Lower leg skin (tissue), 4 donors: ENCODE measurements around the gene PARP2. TPM values are rescaled to one million over a fixed set of nuclear protein-coding genes. Genes with fewer than 3 reads are reported as not detected.

Experiments used
- DNase-seq, 2 donors: peaks; one replicate each; pipeline ENCODE4 v3.0.0-alpha.2; 2019; ENCODE audit warnings: low spot score in 2 of 2
- H3K4me3 ChIP-seq: fragments of 200-600 bp; sonication (generic); 2 replicates; pipeline ENCODE4 v1.5.1; 2017; ENCODE audit warnings: mild to moderate bottlenecking, low read depth; ENCODE audit not compliant: poor library complexity, severe bottlenecking
- POLR2A ChIP-seq, 2 donors: fragments of 450-650 bp; IDR thresholded peaks; one replicate each; pipeline ENCODE4 v1.6.1; 2016 to 2017; ENCODE audit warnings: antibody characterized with exemption in 2 of 2, mild to moderate bottlenecking in 1 of 2, moderate library complexity in 1 of 2
- WGBS, 2 donors: methylation state at CpG; one replicate each; pipeline ENCODE4 v1.1.5; 2018; 5-methylcytosine and 5-hydroxymethylcytosine counted together
- intact Hi-C: fragments of 100-400 bp; cut with DNase I; formaldehyde crosslinking; loops from one replicate; pipeline ENCODE4 v1.15.0; 2023; ENCODE audit warnings: low total_unique reads
- total RNA-seq, 4 donors: library from RNA; depleted of rRNA; stranded (reverse); fragments of >200 nt; gene quantifications; one replicate each; pipeline ENCODE4 v1.1.0, GENCODE V29; 2016
- TF ChIP-seq, protein P1 (sequence below), 3 donors: fragments of 450-650 bp; IDR thresholded peaks; one replicate each; pipeline ENCODE4 v1.5.1; 2016; ENCODE audit warnings: antibody characterized with exemption in 3 of 3, mild to moderate bottlenecking in 3 of 3, moderate library complexity in 2 of 3

The PARP2 gene
- total RNA-seq, 4 donors from 2014 or later = 7.9 to 20.4 (median 13.0) TPM

DNA sequence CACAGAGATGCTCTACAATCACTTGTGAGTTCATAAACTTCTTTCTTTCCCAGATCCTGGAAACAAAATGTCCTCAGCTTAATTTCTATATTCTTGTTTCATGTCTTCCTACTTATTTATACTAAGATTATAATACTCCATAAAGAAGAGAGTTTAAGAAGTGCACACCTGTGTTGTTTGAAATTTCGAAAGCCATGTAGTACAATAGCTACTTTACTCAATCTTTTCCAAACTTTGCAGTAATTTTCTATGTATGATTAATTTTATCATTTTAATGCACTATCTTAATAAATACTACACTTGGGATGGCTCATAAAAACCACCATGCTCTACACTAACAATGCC, 37.4 kb upstream of the PARP2 start:
- no peak for TF ChIP-seq POLR2A (IDR thresholded peaks at IDR 0.05)
- TF ChIP-seq, protein P1, sequence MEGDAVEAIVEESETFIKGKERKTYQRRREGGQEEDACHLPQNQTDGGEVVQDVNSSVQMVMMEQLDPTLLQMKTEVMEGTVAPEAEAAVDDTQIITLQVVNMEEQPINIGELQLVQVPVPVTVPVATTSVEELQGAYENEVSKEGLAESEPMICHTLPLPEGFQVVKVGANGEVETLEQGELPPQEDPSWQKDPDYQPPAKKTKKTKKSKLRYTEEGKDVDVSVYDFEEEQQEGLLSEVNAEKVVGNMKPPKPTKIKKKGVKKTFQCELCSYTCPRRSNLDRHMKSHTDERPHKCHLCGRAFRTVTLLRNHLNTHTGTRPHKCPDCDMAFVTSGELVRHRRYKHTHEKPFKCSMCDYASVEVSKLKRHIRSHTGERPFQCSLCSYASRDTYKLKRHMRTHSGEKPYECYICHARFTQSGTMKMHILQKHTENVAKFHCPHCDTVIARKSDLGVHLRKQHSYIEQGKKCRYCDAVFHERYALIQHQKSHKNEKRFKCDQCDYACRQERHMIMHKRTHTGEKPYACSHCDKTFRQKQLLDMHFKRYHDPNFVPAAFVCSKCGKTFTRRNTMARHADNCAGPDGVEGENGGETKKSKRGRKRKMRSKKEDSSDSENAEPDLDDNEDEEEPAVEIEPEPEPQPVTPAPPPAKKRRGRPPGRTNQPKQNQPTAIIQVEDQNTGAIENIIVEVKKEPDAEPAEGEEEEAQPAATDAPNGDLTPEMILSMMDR (IDR thresholded peaks at IDR 0.05) = no peak
- no peak overlapping the region for H3K4me3 ChIP-seq
- intact Hi-C loops = no loop called here
- no peak for DNase-seq
- 94 to 98% methylated on average over 1 of the region's 1 CpG for WGBS, 2 donors

DNA sequence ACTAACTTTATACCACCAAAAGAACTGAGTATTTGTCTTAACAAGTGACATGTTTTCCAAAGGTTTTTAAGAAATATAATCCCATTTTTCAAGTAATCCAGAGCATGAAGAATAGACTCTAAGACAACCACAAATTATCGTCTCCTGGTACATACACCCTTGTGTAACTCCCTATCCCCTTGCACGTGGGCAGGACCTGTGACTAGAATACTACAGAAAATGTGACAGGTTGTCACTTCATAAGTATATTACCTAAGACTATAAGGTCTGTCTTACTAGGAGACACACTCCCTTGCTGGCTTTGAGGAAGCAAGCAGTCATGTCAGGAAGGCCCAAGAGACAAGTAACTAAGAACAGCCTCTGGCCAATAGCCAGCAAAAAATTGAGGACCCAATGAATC, 29.4 kb upstream of the PARP2 start:
- 90 to 95% methylated on average over 2 of the region's 2 CpGs for WGBS, 2 donors
- intact Hi-C loops = no loop called here
- no peak for DNase-seq
- no peak for TF ChIP-seq POLR2A (IDR thresholded peaks at IDR 0.05)
- TF ChIP-seq, protein P1 (IDR thresholded peaks at IDR 0.05) = no peak
- no peak overlapping the region for H3K4me3 ChIP-seq

DNA sequence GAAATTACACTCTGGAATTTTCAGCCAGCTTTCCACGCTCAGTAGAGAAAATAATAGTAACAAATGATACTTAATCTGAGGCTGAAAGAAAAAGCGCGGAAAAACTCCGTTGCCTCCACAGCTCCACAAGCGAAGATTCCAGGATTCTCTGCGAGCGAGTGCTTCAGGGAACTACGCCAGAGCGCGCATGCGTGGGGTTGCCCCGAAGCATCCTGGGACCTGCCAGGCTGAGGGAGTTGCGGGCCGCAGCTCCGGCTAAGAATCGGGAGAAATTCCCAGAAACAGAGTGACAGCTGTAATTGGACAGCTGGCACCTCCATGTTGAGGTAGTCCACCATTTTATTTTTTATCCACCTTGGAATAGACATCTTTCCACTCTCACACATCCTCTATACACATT, 25.7 kb upstream of the PARP2 start:
- WGBS, 2 donors = 96 to 97% methylated on average over 16 of the region's 16 CpGs
- DNase-seq = no peak
- intact Hi-C loops = no loop called here
- no peak for TF ChIP-seq POLR2A (IDR thresholded peaks at IDR 0.05)
- TF ChIP-seq, protein P1 (IDR thresholded peaks at IDR 0.05) = no peak
- H3K4me3 ChIP-seq = no peak overlapping the region

DNA sequence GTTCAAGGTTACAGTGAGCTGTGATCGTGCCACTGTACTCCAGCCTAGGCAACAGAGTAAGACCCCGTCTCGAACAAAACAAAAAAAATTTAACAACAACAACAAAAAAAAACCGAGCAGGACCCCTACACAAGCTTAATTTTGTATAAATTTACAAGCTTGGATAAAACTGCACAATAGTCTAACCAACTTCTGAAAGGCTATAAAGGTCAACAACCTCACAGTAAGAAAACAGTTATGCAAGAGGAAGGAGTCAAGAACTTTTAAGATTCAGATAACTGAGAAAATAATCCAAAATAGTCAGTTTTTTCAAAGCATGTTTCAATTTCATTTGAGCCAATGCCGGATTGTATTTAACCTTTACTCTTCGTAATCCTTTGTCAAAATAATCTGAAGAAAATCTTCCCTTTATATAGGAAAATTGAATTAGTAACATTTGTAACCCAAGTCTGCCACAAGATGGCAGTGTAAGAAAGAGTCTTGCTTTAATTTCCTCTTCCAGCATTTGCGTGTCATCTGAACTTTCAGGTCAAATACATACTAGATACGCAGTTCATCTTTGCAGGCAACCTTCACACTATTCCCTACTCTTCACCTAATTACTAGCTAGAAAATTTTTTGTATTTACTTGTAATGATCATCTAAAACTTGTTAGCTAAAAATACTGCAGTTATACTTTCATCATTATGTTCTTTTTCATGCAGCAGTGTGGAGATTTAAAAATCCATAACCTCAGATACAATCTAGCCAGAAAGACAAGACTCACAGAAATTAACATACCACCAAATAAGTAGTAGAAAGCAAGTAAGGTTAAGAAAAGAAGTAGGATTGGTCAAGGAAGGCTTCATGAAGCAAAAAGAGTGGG, 16.2 kb upstream of the PARP2 start:
- WGBS, 2 donors = 44% methylated on average over 8 of the region's 8 CpGs
- no peak overlapping the region for H3K4me3 ChIP-seq
- DNase-seq = no peak
- intact Hi-C loops = no loop called here
- TF ChIP-seq, protein P1 (IDR thresholded peaks at IDR 0.05) = peak in 1 of 3 donors; percentile 40
- no peak for TF ChIP-seq POLR2A (IDR thresholded peaks at IDR 0.05)

DNA sequence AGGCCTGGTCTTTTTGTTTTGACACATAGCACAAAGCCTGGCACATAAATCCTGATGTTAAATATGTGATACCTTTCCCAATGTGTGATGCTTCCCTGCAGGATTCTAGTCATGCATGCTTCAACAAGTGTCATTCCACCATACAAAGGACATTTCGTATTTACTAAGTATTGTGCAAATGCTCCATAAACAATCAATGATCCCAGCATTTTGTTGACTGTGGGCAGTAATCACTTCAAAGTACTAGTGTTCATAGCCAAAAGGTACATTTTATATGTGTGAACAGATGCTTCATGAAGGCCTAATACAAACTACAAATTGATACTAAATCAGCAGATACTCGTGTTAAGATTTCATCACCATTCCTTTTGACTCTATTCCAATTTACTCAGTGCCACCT, 14.7 kb upstream of the PARP2 start:
- intact Hi-C loops = no loop called here
- no peak overlapping the region for H3K4me3 ChIP-seq
- WGBS, 2 donors = 34 to 39% methylated on average over 2 of the region's 2 CpGs
- no peak for DNase-seq
- TF ChIP-seq, protein P1 (IDR thresholded peaks at IDR 0.05) = no peak
- no peak for TF ChIP-seq POLR2A (IDR thresholded peaks at IDR 0.05)

DNA sequence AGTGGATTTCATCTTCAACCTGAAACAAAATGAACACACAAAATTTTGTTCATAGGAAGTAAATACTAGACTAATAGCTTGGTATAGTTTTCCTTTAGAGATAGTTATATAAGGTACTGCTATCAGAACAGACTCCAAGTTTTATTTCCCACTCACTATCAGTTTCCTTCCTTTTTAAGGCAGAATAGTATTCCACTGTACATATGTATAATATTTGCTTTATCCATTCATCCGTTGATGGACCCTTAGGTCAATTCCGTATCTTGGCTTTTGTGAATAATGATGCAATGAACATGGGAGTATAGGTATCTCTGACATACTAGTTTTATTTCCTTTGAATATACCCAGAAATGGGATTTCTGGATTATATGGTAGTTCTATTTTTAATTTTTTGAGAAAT, 14.1 kb upstream of the PARP2 start:
- no peak overlapping the region for H3K4me3 ChIP-seq
- intact Hi-C loops = no loop called here
- DNase-seq = no peak
- TF ChIP-seq POLR2A (IDR thresholded peaks at IDR 0.05) = no peak
- TF ChIP-seq, protein P1 (IDR thresholded peaks at IDR 0.05) = no peak
- WGBS, 2 donors = 67 to 95% methylated on average over 2 of the region's 2 CpGs
